Activated T-cell treated with anti-CD3 and anti-CD28 coated beads for 24 hours (primary cell): ENCODE results near the gene RTCA.
"Not testable (repeated sequence)": the region's sequence is repeated elsewhere in the genome, so short reads cannot be mapped to it uniquely, and the experiment has no call there.

Source experiments
- DNase-seq: peaks from one replicate; pipeline ENCODE4 v3.0.0-alpha.2; 2020; ENCODE audit warnings: low read depth

RTCA gene

GRCh38 chr1:100261686-100262085 is 4.3 kb upstream of the RTCA start:
- DNase-seq: no peak

- not testable (repeated sequence) for DNase-seq
Observed at GRCh38 chr1:100264081-100264480, 1.9 kb upstream of the RTCA start.

GRCh38 chr1:100265562-100265930 is 470 bp upstream of the RTCA start:
- no peak for DNase-seq

- no peak for DNase-seq
Observed at GRCh38 chr1:100266741-100267140, 725 bp downstream of the RTCA start.

- DNase-seq: no peak
Observed at GRCh38 chr1:100267284-100267683, 1.3 kb downstream of the RTCA start.

- no peak for DNase-seq
Observed at GRCh38 chr1:100268202-100268601, 2.2 kb downstream of the RTCA start.

GRCh38 chr1:100277866-100278265 is 11.8 kb downstream of the RTCA start:
- DNase-seq: no peak

GRCh38 chr1:100279358-100279923 is 13.4 kb downstream of the RTCA start:
- no peak for DNase-seq

GRCh38 chr1:100279954-100280682 is 14.1 kb downstream of the RTCA start:
- DNase-seq: no peak

GRCh38 chr1:100284591-100284990 is 18.6 kb downstream of the RTCA start:
- DNase-seq: no peak

GRCh38 chr1:100287162-100287561 is 21.1 kb downstream of the RTCA start:
- DNase-seq: no peak

GRCh38 chr1:100290291-100290690 is 24.3 kb downstream of the RTCA start:
- DNase-seq: no peak

- no peak for DNase-seq
Observed at GRCh38 chr1:100292711-100293110, 26.7 kb downstream of the RTCA start.

- DNase-seq: no peak
Observed at GRCh38 chr1:100296140-100296539, 30.1 kb downstream of the RTCA start.

- not testable (repeated sequence) for DNase-seq
Observed at GRCh38 chr1:100296997-100297396, 31.0 kb downstream of the RTCA start.

GRCh38 chr1:100298512-100298911 is 32.5 kb downstream of the RTCA start:
- no peak for DNase-seq

- no peak for DNase-seq
Observed at GRCh38 chr1:100299521-100300222, 33.7 kb downstream of the RTCA start.

- DNase-seq: no peak
Observed at GRCh38 chr1:100300691-100301090, 34.7 kb downstream of the RTCA start.

- DNase-seq: no peak
Observed at GRCh38 chr1:100302739-100303138, 36.7 kb downstream of the RTCA start.

- DNase-seq: no peak
Observed at GRCh38 chr1:100304227-100304626, 38.2 kb downstream of the RTCA start.

GRCh38 chr1:100304921-100305320 is 38.9 kb downstream of the RTCA start:
- DNase-seq: no peak

GRCh38 chr1:100305954-100306353 is 39.9 kb downstream of the RTCA start:
- DNase-seq: no peak

- DNase-seq: no peak
Observed at GRCh38 chr1:100306735-100307313, 40.8 kb downstream of the RTCA start.
